Dermis microvascular lymphatic vessel endothelial cell (primary cell): ENCODE measurements around the gene NACC2. TPM values are rescaled to one million over a fixed set of nuclear protein-coding genes. Genes with fewer than 3 reads are reported as not detected.

Experiments
- DNase-seq, 2 donors: peaks; one replicate each; pipeline versions ENCODE4 v3.0.0 to v3.0.0-alpha.2; 2010; ENCODE audit warnings: low read depth in 2 of 2
- total RNA-seq: library from RNA; depleted of rRNA; stranded (reverse); fragments of >200 nt; gene quantifications from 2 replicates; pipeline ENCODE4 v1.2.1, GENCODE V29; 2014

The NACC2 gene
- total RNA-seq, 1 donor from 2014 or later = 12.2 TPM

GRCh38 chr9:135961811-135962695 is 133.0 kb downstream of the NACC2 start:
- DNase-seq = no peak

- peak; percentile 86 to 96 for DNase-seq
Observed at GRCh38 chr9:135961277-135961715, 133.8 kb downstream of the NACC2 start, which contains the start of gene UBAC1. UBAC1 (minus strand) TSS chr9:135961373; CDS start chr9:135961162, 211 bp downstream.

- DNase-seq = peak in 1 of 2 donors; percentile 19
Observed at GRCh38 chr9:135960411-135961276, 134.4 kb downstream of the NACC2 start.

- no peak for DNase-seq
Observed at GRCh38 chr9:135959814-135960213, 135.3 kb downstream of the NACC2 start.

- DNase-seq = no peak
Observed at GRCh38 chr9:135958485-135958884, 136.6 kb downstream of the NACC2 start.

- DNase-seq = no peak
Observed at GRCh38 chr9:135957431-135957830, 137.7 kb downstream of the NACC2 start.

GRCh38 chr9:135956802-135957174 is 138.3 kb downstream of the NACC2 start:
- no peak for DNase-seq

Other genes starting within 250 kb of the NACC2 start
- gene CAMSAP1, start 187.7 kb downstream of the NACC2 start, total RNA-seq = 11.9 and 17.8 TPM in 2 replicates
- gene UBAC1, start 133.9 kb downstream of the NACC2 start, total RNA-seq = 25.4 and 25.9 TPM in 2 replicates
- gene TMEM250, start 23.6 kb upstream of the NACC2 start, total RNA-seq = 40.2 and 57.1 TPM in 2 replicates
- not detected in 2 replicates for gene LHX3, start 109.8 kb upstream of the NACC2 start, total RNA-seq
- gene QSOX2, start 150.5 kb upstream of the NACC2 start, total RNA-seq = 5.1 and 6.4 TPM in 2 replicates
- under 0.01 TPM in 1 of 2 replicates, not detected in the other for gene CCDC187, start 208.8 kb upstream of the NACC2 start, total RNA-seq
- gene GPSM1, start 232.2 kb upstream of the NACC2 start, total RNA-seq = 16.2 and 28.2 TPM in 2 replicates